Mesothelial cell of epicardium (in vitro differentiated cells): Measurements from ENCODE around the gene ARNT2. TPM values are rescaled to one million over a fixed set of nuclear protein-coding genes. Genes with fewer than 3 reads are reported as not detected.
"Not testable (repeated sequence)": the region's sequence is repeated elsewhere in the genome, so short reads cannot be mapped to it uniquely, and the experiment has no call there.

Experiments used
- DNase-seq, 2 experiments: peaks; one replicate each; pipeline ENCODE4 v3.0.0; 2021; ENCODE audit warnings: low spot score in 2 of 2; ENCODE audit not compliant: unreplicated experiment in 2 of 2
- H3K27ac Mint-ChIP-seq: 2 replicates; pipeline ENCODE4 v1.8.0; 2021; ENCODE audit warnings: mixed read lengths
- H3K27me3 Mint-ChIP-seq: 2 replicates; pipeline ENCODE4 v1.8.0; 2021; ENCODE audit warnings: low read depth, mixed read lengths
- H3K36me3 Mint-ChIP-seq: 2 replicates; pipeline ENCODE4 v1.8.0; 2021; ENCODE audit warnings: mixed read lengths
- H3K4me1 Mint-ChIP-seq: 2 replicates; pipeline ENCODE4 v1.8.0; 2021; ENCODE audit warnings: mixed read lengths
- H3K4me3 Mint-ChIP-seq: 2 replicates; pipeline ENCODE4 v1.8.0; 2021; ENCODE audit warnings: mild to moderate bottlenecking, moderate library complexity, mixed read lengths
- H3K9me3 Mint-ChIP-seq: 2 replicates; pipeline ENCODE4 v1.8.0; 2021; ENCODE audit warnings: mixed read lengths
- CTCF ChIP-seq: fragments of 200-600 bp; sonication (generic); IDR thresholded peaks from one replicate; pipeline ENCODE4 v1.5.0; 2021; ENCODE audit warnings: antibody characterized with exemption; ENCODE audit not compliant: unreplicated experiment
- total RNA-seq: library from RNA; stranded (reverse); gene quantifications from 3 replicates; pipeline ENCODE4 v1.2.1, GENCODE V29; 2021

The ARNT2 gene
- total RNA-seq, 1 donor from 2014 or later = 20.2 TPM

- H3K27me3 Mint-ChIP-seq = no peaks in the 10 kb centered on the region
- H3K9me3 Mint-ChIP-seq = peaks cover 6% of the 10 kb centered on the region
- no peak overlapping the region for H3K4me3 Mint-ChIP-seq
- TF ChIP-seq CTCF = no peak
- no peak for DNase-seq
- H3K36me3 Mint-ChIP-seq = peaks cover 26% of the 10 kb centered on the region
- no peaks in the 10 kb centered on the region for H3K4me1 Mint-ChIP-seq
- no peak overlapping the region for H3K27ac Mint-ChIP-seq
These were observed 105.6 kb downstream of the ARNT2 start for GRCh38 chr15:80509800-80510199.

GRCh38 chr15:80510985-80511384 lies 106.8 kb downstream of the ARNT2 start:
- H3K4me1 Mint-ChIP-seq, H3K27me3 Mint-ChIP-seq, DNase-seq, H3K4me3 Mint-ChIP-seq, H3K27ac Mint-ChIP-seq: not testable (repeated sequence)
- peaks cover 14% of the 10 kb centered on the region for H3K9me3 Mint-ChIP-seq
- peaks cover 35% of the 10 kb centered on the region for H3K36me3 Mint-ChIP-seq

GRCh38 chr15:80512726-80513660 lies 108.8 kb downstream of the ARNT2 start:
- peaks cover 53% of the 10 kb centered on the region for H3K36me3 Mint-ChIP-seq
- peaks cover 32% of the 10 kb centered on the region for H3K9me3 Mint-ChIP-seq
- H3K27ac Mint-ChIP-seq = no peak overlapping the region
- no peak for DNase-seq
- no peak for TF ChIP-seq CTCF
- H3K4me1 Mint-ChIP-seq = no peaks in the 10 kb centered on the region
- no peaks in the 10 kb centered on the region for H3K27me3 Mint-ChIP-seq
- H3K4me3 Mint-ChIP-seq = no peak overlapping the region

GRCh38 chr15:80514071-80514780 lies 110.0 kb downstream of the ARNT2 start:
- Mint-ChIP-seq H3K36me3 (peaks cover 54% of the 10 kb centered on the region), H3K27ac (no peak overlapping the region)

GRCh38 chr15:80517290-80517689 lies 113.1 kb downstream of the ARNT2 start:
- Mint-ChIP-seq H3K4me1 (no peaks in the 10 kb centered on the region), H3K36me3 (peaks cover 39% of the 10 kb centered on the region), H3K27me3 (no peaks in the 10 kb centered on the region), H3K27ac (no peak overlapping the region), H3K9me3 (peaks cover 26% of the 10 kb centered on the region), H3K4me3 (no peak overlapping the region)
- no peak for DNase-seq
- no peak for TF ChIP-seq CTCF

More at GRCh38 chr15:80514071-80514780, 110.0 kb downstream of the ARNT2 start:
- DNase-seq = no peak
- no peak overlapping the region for H3K4me3 Mint-ChIP-seq
- no peaks in the 10 kb centered on the region for H3K4me1 Mint-ChIP-seq
- TF ChIP-seq CTCF = no peak
- H3K27me3 Mint-ChIP-seq = no peaks in the 10 kb centered on the region
- peaks cover 32% of the 10 kb centered on the region for H3K9me3 Mint-ChIP-seq

- H3K27ac Mint-ChIP-seq = no peak overlapping the region
- no peaks in the 10 kb centered on the region for H3K4me1 Mint-ChIP-seq
- no peak overlapping the region for H3K4me3 Mint-ChIP-seq
- H3K36me3 Mint-ChIP-seq = peaks cover 39% of the 10 kb centered on the region
- no peak for DNase-seq
- H3K27me3 Mint-ChIP-seq = no peaks in the 10 kb centered on the region
- H3K9me3 Mint-ChIP-seq = peaks cover 26% of the 10 kb centered on the region
- no peak for TF ChIP-seq CTCF
These were observed 114.3 kb downstream of the ARNT2 start for GRCh38 chr15:80518522-80518921.
